SK-N-SH treated with all-trans-retinoic acid at 6 μM for 48 hours (cell line): ENCODE data around the gene RELL1.

Experiments
- BACH2 ChIP-seq: fragments of 250-450 bp; sonication (Bioruptor Pico); IDR thresholded peaks from 2 replicates; pipeline ENCODE4 v1.9.0; 2021; ENCODE audit warnings: mild to moderate bottlenecking, borderline replicate concordance
- CREB5 ChIP-seq: fragments of 250-450 bp; sonication (Bioruptor Pico); IDR thresholded peaks from 2 replicates; pipeline ENCODE4 v1.5.1; 2020; ENCODE audit warnings: low read depth, mild to moderate bottlenecking, moderate library complexity
- CSDC2 ChIP-seq: fragments of 250-450 bp; sonication (Bioruptor Pico); IDR thresholded peaks from 2 replicates; pipeline ENCODE4 v1.5.0; 2020; ENCODE audit warnings: mild to moderate bottlenecking, moderate library complexity
- GLIS3 ChIP-seq: fragments of 250-450 bp; sonication (Bioruptor Pico); IDR thresholded peaks from 2 replicates; pipeline ENCODE4 v1.5.0; 2020; ENCODE audit warnings: mild to moderate bottlenecking, moderate library complexity
- OSR1 ChIP-seq: fragments of 250-450 bp; sonication (Bioruptor Pico); IDR thresholded peaks from 2 replicates; pipeline ENCODE4 v1.8.0; 2022; ENCODE audit warnings: moderate library complexity, mild to moderate bottlenecking, inconsistent platforms
- PATZ1 ChIP-seq: fragments of 250-450 bp; sonication (Bioruptor Pico); IDR thresholded peaks from 2 replicates; pipeline ENCODE4 v1.8.0; 2020; ENCODE audit warnings: mild to moderate bottlenecking, moderate library complexity, borderline replicate concordance
- RARB ChIP-seq: fragments of 250-450 bp; sonication (Bioruptor Pico); IDR thresholded peaks from 2 replicates; pipeline ENCODE4 v1.8.0; 2021; ENCODE audit warnings: mild to moderate bottlenecking, moderate library complexity
- ZC3H10 ChIP-seq: fragments of 250-450 bp; sonication (Bioruptor Pico); IDR thresholded peaks from 2 replicates; pipeline ENCODE4 v1.5.1; 2021; ENCODE audit warnings: mild to moderate bottlenecking, moderate library complexity
- ZNF565 ChIP-seq: fragments of 450-650 bp; formaldehyde crosslinking; conservative IDR thresholded peaks from 2 replicates; pipeline ENCODE4 v1.5.0; 2020; ENCODE audit warnings: low read depth, mild to moderate bottlenecking, moderate library complexity

- TF ChIP-seq OSR1 (CRISPR knock-in tag), result no peak
- no peak for TF ChIP-seq PATZ1 (CRISPR knock-in tag)
- no peak for TF ChIP-seq GLIS3
- TF ChIP-seq RARB (CRISPR knock-in tag), result no peak
- no peak for TF ChIP-seq CSDC2 (CRISPR knock-in tag)
- TF ChIP-seq ZC3H10, result no peak
- TF ChIP-seq ZNF565 (CRISPR knock-in tag), result no peak
- no peak for TF ChIP-seq BACH2 (CRISPR knock-in tag)
- TF ChIP-seq CREB5 (CRISPR knock-in tag), result no peak
Observed at GRCh38 chr4:37612811-37613210, 73.4 kb downstream of the RELL1 start.
